Smooth muscle cell (in vitro differentiated cells): Measurements from ENCODE around the gene DLGAP1. TPM values are rescaled to one million over a fixed set of nuclear protein-coding genes. Genes with fewer than 3 reads are reported as not detected.

Experiments
- DNase-seq: peaks from one replicate; lab custom pipeline; 2025; ENCODE audit not compliant: unreplicated experiment; lab: John Stamatoyannopoulos, UW
- H2AFZ ChIP-seq: fragments of 200-600 bp; sonication (generic); 2 replicates; pipeline ENCODE4 v1.6.0; 2016; ENCODE audit warnings: antibody characterized with exemption, low read depth, mild to moderate bottlenecking
- H3F3A ChIP-seq: fragments of 200-600 bp; sonication (generic); 2 replicates; pipeline ENCODE4 v1.6.0; 2017; ENCODE audit warnings: antibody characterized with exemption, low read depth
- H3K27ac ChIP-seq: fragments of 200-600 bp; sonication (generic); 2 replicates; pipeline ENCODE4 v1.5.1; 2016; ENCODE audit warnings: low read depth, mild to moderate bottlenecking
- H3K27me3 ChIP-seq: fragments of 200-600 bp; sonication (generic); 2 replicates; pipeline ENCODE4 v1.6.1; 2016; ENCODE audit warnings: low read depth, mild to moderate bottlenecking
- H3K36me3 ChIP-seq: fragments of 200-600 bp; sonication (generic); 2 replicates; pipeline ENCODE4 v1.5.1; 2016; ENCODE audit warnings: low read depth
- H3K4me1 ChIP-seq: fragments of 200-600 bp; sonication (generic); 2 replicates; pipeline ENCODE4 v1.5.1; 2016; ENCODE audit warnings: low read depth
- H3K4me2 ChIP-seq: fragments of 200-600 bp; sonication (generic); 2 replicates; pipeline ENCODE4 v1.6.0; 2016; ENCODE audit warnings: mild to moderate bottlenecking
- H3K4me3 ChIP-seq: fragments of 200-600 bp; sonication (generic); 2 replicates; pipeline ENCODE4 v1.5.1; 2016; ENCODE audit warnings: mild to moderate bottlenecking
- H3K79me2 ChIP-seq: fragments of 200-600 bp; sonication (generic); 2 replicates; pipeline ENCODE4 v1.6.0; 2016; ENCODE audit warnings: low read depth, mild to moderate bottlenecking
- H3K9ac ChIP-seq: fragments of 200-600 bp; sonication (generic); 2 replicates; pipeline ENCODE4 v1.6.0; 2016; ENCODE audit warnings: low read depth
- H3K9me3 ChIP-seq: fragments of 200-600 bp; sonication (generic); replicated peaks from 2 replicates; pipeline ENCODE4 v1.5.1; 2016; ENCODE audit warnings: low read depth
- H4K20me1 ChIP-seq: fragments of 200-600 bp; sonication (generic); 2 replicates; pipeline ENCODE4 v1.6.0; 2016; ENCODE audit warnings: low read depth
- CTCF ChIP-seq: fragments of 200-600 bp; sonication (generic); IDR thresholded peaks from 2 replicates; pipeline ENCODE4 v1.5.1; 2017; ENCODE audit warnings: borderline replicate concordance, mild to moderate bottlenecking, antibody characterized with exemption; ENCODE audit not compliant: insufficient read depth, poor library complexity, severe bottlenecking
- WGBS: methylation state at CpG from one replicate; pipeline ENCODE4 v1.1.7; 2016; ENCODE audit warnings: low lambda C conversion rate; 5-methylcytosine and 5-hydroxymethylcytosine counted together
- polyA plus RNA-seq: library from polyadenylated mRNA; unstranded; fragments of >200 nt; fragmentation: Nextera tagmentation; extraction: Ambion mirVana; gene quantifications from 2 replicates; pipeline ENCODE4 v1.2.1, GENCODE V29; 2016
- total RNA-seq: library from RNA; depleted of rRNA; stranded (reverse); fragments of >200 nt; gene quantifications from 2 replicates; pipeline ENCODE4 v1.2.3, GENCODE V29; 2014

Gene DLGAP1
- total and polyA plus RNA-seq, 2 experiments from 2014 or later, result 2.6 to 11.3 TPM

DNA sequence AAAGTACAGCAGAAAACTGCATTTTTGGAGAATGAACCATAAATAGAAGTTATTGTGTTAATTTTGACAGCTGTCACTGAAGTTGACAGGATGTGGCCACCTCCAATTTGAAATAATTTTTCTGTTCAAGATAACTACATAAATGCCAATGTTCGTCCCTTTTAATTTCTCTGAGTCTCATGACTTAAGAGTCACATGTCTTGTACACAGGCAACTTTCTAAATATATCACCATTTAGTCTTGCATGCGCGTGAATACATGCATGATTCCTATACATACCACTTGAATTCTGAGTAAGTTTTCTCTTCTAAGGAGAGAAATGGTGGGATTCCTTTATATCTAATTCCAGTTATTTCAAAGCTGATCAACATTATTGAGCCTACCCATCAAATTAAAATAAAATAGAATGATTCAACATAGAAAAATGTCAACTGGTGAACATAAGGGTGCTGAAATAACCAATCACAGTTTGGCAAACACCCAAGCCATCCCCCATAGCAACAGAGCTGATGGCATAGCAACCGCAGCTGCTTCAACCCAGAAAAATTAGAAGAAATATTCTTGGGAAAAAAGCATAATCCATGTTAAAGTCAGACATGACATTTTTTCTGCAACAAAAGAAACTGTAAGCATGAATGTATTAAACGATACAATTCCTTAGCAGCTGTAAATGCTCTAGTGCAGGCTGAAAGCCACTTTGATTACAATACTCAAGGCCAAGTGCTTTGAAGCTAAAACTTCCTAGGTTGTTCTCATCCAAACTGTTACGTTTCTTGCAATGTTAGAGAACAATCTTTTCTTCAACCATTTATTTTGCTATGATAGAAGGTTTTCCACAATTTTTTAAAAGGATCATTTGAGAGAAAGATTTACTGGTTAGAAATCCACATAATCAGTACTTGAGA lies 282.7 kb downstream of the DLGAP1 start:
- no peak for DNase-seq
- H3K79me2 ChIP-seq, result no peaks in the 10 kb centered on the region
- TF ChIP-seq CTCF, result no peak

DNA sequence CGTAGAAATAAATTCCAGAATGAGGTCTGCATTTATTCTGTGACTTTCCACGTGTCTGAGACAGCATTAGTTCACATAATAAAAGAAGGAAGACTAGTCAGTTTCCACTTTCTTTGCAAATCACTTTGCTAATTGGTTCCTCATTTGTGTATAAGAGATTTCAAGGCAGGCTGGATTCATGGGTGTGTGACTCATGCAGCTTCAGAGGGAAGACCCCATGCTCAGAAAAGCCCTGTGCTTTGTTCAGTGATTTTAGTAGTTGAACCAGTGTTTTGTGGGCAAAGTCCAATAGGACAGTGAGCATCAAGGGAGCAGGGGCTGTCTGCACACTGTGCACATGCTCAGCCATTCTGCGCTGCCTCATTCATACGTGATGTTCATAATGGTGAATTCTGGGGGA lies 297.8 kb downstream of the DLGAP1 start:
- Histone ChIP-seq H3K9me3 (no peaks in the 10 kb centered on the region), H3K9ac (no peak overlapping the region), H3K4me1 (peaks cover 4% of the 10 kb centered on the region), H3K36me3 (no peaks in the 10 kb centered on the region), H2AFZ (no peak overlapping the region), H3K27me3 (no peaks in the 10 kb centered on the region), H3K4me3 (no peak overlapping the region), H3K27ac (no peak overlapping the region), H3K4me2 (no peak overlapping the region), H4K20me1 (no peaks in the 10 kb centered on the region), H3K79me2 (no peaks in the 10 kb centered on the region), H3F3A (no peaks in the 10 kb centered on the region)
- no peak for TF ChIP-seq CTCF
- 70% methylated on average over 4 of the region's 4 CpGs for WGBS
- DNase-seq, result no peak

More for the DNA sequence above, 282.7 kb downstream of the DLGAP1 start:
- Histone ChIP-seq H3K36me3 (no peaks in the 10 kb centered on the region), H3F3A (no peaks in the 10 kb centered on the region), H2AFZ (no peak overlapping the region), H3K4me1 (no peaks in the 10 kb centered on the region), H3K4me3 (no peak overlapping the region), H3K9ac (no peak overlapping the region), H3K9me3 (no peaks in the 10 kb centered on the region), H3K4me2 (no peak overlapping the region), H3K27me3 (no peaks in the 10 kb centered on the region), H4K20me1 (no peaks in the 10 kb centered on the region), H3K27ac (no peak overlapping the region)
- 86% methylated on average over 6 of the region's 6 CpGs for WGBS

- WGBS, result 90% methylated on average over 1 of the region's 1 CpG
- Histone ChIP-seq H3K9me3 (no peaks in the 10 kb centered on the region), H4K20me1 (no peaks in the 10 kb centered on the region), H3K4me1 (no peaks in the 10 kb centered on the region), H3F3A (no peaks in the 10 kb centered on the region), H3K36me3 (no peaks in the 10 kb centered on the region), H3K9ac (no peak overlapping the region), H3K27me3 (no peaks in the 10 kb centered on the region), H3K79me2 (no peaks in the 10 kb centered on the region), H3K27ac (no peak overlapping the region), H3K4me3 (no peak overlapping the region), H2AFZ (no peak overlapping the region), H3K4me2 (no peak overlapping the region)
- TF ChIP-seq CTCF, result no peak
- no peak for DNase-seq
Measured at GRCh38 chr18:4146797-4147196, 308.3 kb downstream of the DLGAP1 start.

DNA sequence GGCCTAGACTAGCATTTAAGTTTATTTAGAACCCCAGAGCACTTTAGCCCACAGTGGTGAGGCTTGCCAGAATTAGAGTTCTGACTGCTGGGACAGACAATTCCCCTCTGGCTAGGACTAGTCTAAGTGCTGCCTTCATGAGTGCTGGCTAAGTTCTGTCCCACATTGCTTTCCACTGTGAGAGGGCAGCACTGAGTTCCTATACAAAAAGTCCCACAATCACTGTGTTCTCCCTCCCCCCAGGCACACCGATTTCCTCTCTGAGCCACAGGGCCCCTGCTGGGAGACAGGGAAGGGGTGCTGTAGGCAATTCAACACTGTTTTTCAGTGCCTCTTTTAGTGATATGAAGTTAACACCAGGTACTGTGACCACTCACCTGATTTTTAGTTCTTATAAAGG lies 310.9 kb downstream of the DLGAP1 start:
- TF ChIP-seq CTCF, result no peak
- Histone ChIP-seq H3K9me3 (no peaks in the 10 kb centered on the region), H3K9ac (no peak overlapping the region), H3F3A (no peaks in the 10 kb centered on the region), H2AFZ (no peak overlapping the region), H3K4me2 (no peak overlapping the region), H3K79me2 (no peaks in the 10 kb centered on the region), H3K36me3 (no peaks in the 10 kb centered on the region), H3K27me3 (no peaks in the 10 kb centered on the region), H3K27ac (no peak overlapping the region), H4K20me1 (no peaks in the 10 kb centered on the region), H3K4me1 (no peaks in the 10 kb centered on the region), H3K4me3 (no peak overlapping the region)
- 39% methylated on average over 1 of the region's 1 CpG for WGBS
- no peak for DNase-seq
